Erythroblast (primary cell): ENCODE measurements around the gene FOXS1.

Experiments
- GATA1 ChIP-seq: IDR thresholded peaks from 2 replicates; pipeline ENCODE4 v1.6.1; 2011; ENCODE audit warnings: low read depth, mild to moderate bottlenecking, control low read depth, low read length, moderate library complexity
- POLR2A ChIP-seq: IDR thresholded peaks from 2 replicates; pipeline ENCODE4 v1.6.1; 2011; ENCODE audit warnings: mild to moderate bottlenecking, low read length

DNA sequence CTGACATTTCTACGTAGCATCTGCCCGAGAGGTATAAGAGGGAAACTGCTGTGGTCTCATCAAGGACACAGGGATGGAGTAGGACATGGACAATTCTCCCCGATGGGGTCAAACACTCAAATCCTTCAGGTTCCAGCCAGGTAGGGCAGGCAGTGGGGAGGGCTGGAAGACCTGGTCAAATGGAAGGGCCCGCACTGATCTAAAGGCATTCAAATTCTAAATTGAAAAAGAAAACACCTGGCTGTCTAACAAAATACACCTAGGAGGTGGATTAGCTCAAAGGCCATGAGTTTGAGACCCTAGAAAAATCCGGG, 16.7 kb upstream of the FOXS1 start:
- TF ChIP-seq POLR2A (no peak), GATA1 (no peak)
